GM12864 (cell line): Measurements from ENCODE around the gene SPATS2.
A peak's percentile ranks its signal among the peaks of the same experiment; 100 is the strongest.

ENCODE experiments used
- DNase-seq: peaks from one replicate; pipeline ENCODE4 v3.0.0-alpha.2; 2011; ENCODE audit warnings: low read depth
- H3K4me3 ChIP-seq: 2 replicates; pipeline ENCODE4 v1.5.1; 2011; ENCODE audit warnings: mild to moderate bottlenecking, low read depth, low read length, control low read depth
- CTCF ChIP-seq: IDR thresholded peaks from 2 replicates; pipeline ENCODE4 v1.5.1; 2011; ENCODE audit warnings: low read depth, mild to moderate bottlenecking, moderate library complexity, low read length, control low read depth, inconsistent platforms; ENCODE audit errors: missing control alignments

The SPATS2 gene

GRCh38 chr12:49327368-49327767, 39.9 kb upstream of the SPATS2 start:
- no peak overlapping the region for H3K4me3 ChIP-seq
- no peak for DNase-seq
- no peak for TF ChIP-seq CTCF

GRCh38 chr12:49327887-49328286, 39.4 kb upstream of the SPATS2 start:
- H3K4me3 ChIP-seq = no peak overlapping the region
- TF ChIP-seq CTCF = no peak
- no peak for DNase-seq

- no peak overlapping the region for H3K4me3 ChIP-seq
- DNase-seq = no peak
- TF ChIP-seq CTCF = no peak
These were observed 38.4 kb upstream of the SPATS2 start for GRCh38 chr12:49328816-49329215.

GRCh38 chr12:49330032-49330619, 37.1 kb upstream of the SPATS2 start:
- TF ChIP-seq CTCF = no peak
- H3K4me3 ChIP-seq = no peak overlapping the region
- no peak for DNase-seq

- no peak overlapping the region for H3K4me3 ChIP-seq
- TF ChIP-seq CTCF = no peak
- DNase-seq = no peak
These were observed 36.5 kb upstream of the SPATS2 start for GRCh38 chr12:49330631-49331379.

- peak; percentile 50 for TF ChIP-seq CTCF
- DNase-seq = no peak
- no peak overlapping the region for H3K4me3 ChIP-seq
These were observed 35.7 kb upstream of the SPATS2 start for GRCh38 chr12:49331380-49332222.
